Measurements from ENCODE around the gene ZNF524.

GRCh38 chr19:55592391-55593090, 7.5 kb upstream of the ZNF524 start:
- no peak for TF ChIP-seq BHLHE40 (IDR thresholded peaks at IDR 0.05; ENCODE audit: borderline replicate concordance)
- no peak for TF ChIP-seq ZNF384 (IDR thresholded peaks at IDR 0.05)
- TF ChIP-seq FOXM1 (IDR thresholded peaks at IDR 0.05; ENCODE audit: borderline replicate concordance): no peak
- no peak for TF ChIP-seq SUZ12 (IDR thresholded peaks at IDR 0.05)

All from HEK293T (cell line).